Activated T-helper 1 cell treated with anti-CD3 and anti-CD28 coated beads, Interleukin-12 subunit alpha, Interleukin-12 subunit beta, Interleukin-2, Interleukin-4 antibody, amounts not matched to agents 30 ng/mL and 10 ng/mL and 1 ng/mL, durations not matched to agents 14 hours and 24 hours and 36 hours (primary cell): ENCODE measurements around the gene CARD8. TPM values are rescaled to one million over a fixed set of nuclear protein-coding genes. Genes with fewer than 3 reads are reported as not detected.
"Not testable (repeated sequence)": the region's sequence is repeated elsewhere in the genome, so short reads cannot be mapped to it uniquely, and the experiment has no call there.

Source experiments
- DNase-seq: peaks from one replicate; pipeline ENCODE4 v3.0.0; 2021; ENCODE audit warnings: low spot score
- H3K27ac Mint-ChIP-seq: one replicate; pipeline ENCODE4 v1.8.0; 2021; ENCODE audit warnings: mild to moderate bottlenecking, mixed read lengths
- H3K27me3 Mint-ChIP-seq: one replicate; pipeline ENCODE4 v1.8.0; 2022; ENCODE audit warnings: mild to moderate bottlenecking, moderate library complexity, mixed read lengths; ENCODE audit not compliant: insufficient read depth
- H3K36me3 Mint-ChIP-seq: one replicate; pipeline ENCODE4 v1.8.0; 2021; ENCODE audit warnings: low read depth, mixed read lengths
- H3K4me1 Mint-ChIP-seq: one replicate; pipeline ENCODE4 v1.8.0; 2021; ENCODE audit warnings: low read depth, mixed read lengths
- H3K4me3 Mint-ChIP-seq: one replicate; pipeline ENCODE4 v1.8.0; 2021; ENCODE audit warnings: mild to moderate bottlenecking, moderate library complexity, mixed read lengths
- H3K9me3 Mint-ChIP-seq: one replicate; pipeline ENCODE4 v1.8.0; 2021; ENCODE audit warnings: mixed read lengths
- intact Hi-C: fragments of 100-400 bp; cut with micrococcal nuclease; formaldehyde crosslinking; loops from one replicate; pipeline ENCODE4 v1.15.1; 2024
- total RNA-seq: library from RNA; stranded (reverse); gene quantifications from 2 replicates; pipeline ENCODE4 v1.2.3, GENCODE V29; 2022

CARD8 gene
- total RNA-seq, 1 donor from 2014 or later = 117 TPM

DNA sequence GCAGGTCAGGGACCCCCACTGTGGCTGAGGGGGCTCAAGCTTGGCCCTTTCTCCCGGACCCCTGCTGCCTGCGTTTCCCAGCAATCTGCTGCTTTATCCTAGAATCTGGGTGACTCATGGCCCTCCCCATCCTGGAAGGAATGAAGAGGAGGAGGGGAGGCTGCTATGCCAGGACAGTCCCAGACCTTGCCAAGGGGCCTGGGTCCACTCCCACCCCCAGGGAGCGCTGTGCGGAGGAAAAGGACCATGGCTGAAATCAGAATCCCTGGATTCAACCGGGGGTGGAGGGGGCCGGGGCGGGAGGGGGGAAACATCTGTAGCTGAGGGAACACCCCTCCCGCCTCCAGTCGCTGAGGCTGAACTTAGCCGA lies 34.7 kb upstream of the CARD8 start:
- no peak for DNase-seq
- H3K4me3 Mint-ChIP-seq = no peak overlapping the region
- H3K9me3 Mint-ChIP-seq = no peaks in the 10 kb centered on the region
- H3K36me3 Mint-ChIP-seq = no peaks in the 10 kb centered on the region
- intact Hi-C loops = no loop called here
- H3K4me1 Mint-ChIP-seq = peaks cover 7% of the 10 kb centered on the region
- H3K27ac Mint-ChIP-seq = no peak overlapping the region
- H3K27me3 Mint-ChIP-seq = peaks cover 12% of the 10 kb centered on the region

DNA sequence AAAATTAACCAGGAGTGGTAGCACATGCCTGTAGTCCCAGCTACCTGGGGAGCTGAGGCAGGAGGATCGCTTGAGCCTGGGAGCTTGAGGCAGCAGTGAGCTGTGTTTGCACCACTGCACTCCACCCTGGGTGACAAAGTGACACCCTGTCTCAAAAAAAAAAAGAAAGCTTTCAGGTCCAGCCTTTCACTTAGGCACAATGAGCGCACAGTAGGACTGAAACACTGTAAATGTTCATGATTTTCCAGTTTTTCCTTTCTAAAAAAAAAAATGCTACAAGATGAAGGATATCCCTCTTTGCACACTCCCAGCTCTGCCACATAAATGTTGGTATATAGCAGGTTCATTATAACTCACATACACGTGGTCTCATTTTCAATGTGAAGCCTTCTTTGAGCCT lies 32.0 kb upstream of the CARD8 start:
- Mint-ChIP-seq H3K36me3 (no peaks in the 10 kb centered on the region), H3K4me3 (no peak overlapping the region), H3K9me3 (no peaks in the 10 kb centered on the region), H3K27me3 (peaks cover 12% of the 10 kb centered on the region), H3K4me1 (peaks cover 7% of the 10 kb centered on the region), H3K27ac (no peak overlapping the region)
- no peak for DNase-seq
- intact Hi-C loops = no loop called here

DNA sequence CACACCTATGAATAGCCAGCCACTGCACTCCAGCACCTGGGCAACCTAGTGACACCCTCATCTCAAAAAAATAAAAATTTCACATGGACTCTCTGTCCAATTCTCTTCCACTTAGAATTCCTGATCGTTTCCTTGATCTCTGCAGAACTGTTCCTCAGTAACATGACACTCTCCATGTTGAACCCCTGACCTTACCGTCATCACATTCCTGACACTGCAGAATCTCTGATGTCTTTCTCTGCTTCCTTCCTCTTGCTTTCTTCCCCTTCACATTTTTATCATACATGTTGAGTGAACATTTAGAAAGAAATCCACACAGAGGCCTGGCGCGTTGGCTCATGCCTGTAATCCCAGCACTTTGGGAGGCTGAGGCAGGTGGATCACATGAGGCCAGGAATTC lies 29.2 kb upstream of the CARD8 start:
- intact Hi-C loops = no loop called here
- H3K36me3 Mint-ChIP-seq = no peaks in the 10 kb centered on the region
- H3K4me3 Mint-ChIP-seq = no peak overlapping the region

DNA sequence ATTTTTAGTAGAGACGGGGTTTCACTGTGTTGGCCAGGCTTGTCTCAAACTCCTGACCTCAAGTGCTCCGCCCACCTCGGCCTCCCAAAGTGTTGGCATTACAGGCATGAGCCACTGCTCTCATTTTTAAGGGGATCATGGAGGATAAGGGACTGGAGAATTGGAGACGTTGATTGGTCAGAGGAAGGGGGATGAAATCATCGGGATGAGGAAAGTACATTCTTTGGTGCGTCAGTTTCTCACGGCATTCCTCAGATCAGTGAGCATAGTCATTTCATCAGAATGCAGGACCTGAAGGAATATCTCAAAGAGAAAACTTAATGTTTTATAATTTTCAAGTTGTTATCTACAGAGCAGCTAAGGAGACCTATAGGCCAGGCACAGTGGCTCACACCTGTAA lies 28.2 kb upstream of the CARD8 start:
- no peak overlapping the region for H3K4me3 Mint-ChIP-seq
- H3K27ac Mint-ChIP-seq = no peak overlapping the region
- DNase-seq = no peak
- intact Hi-C loops = no loop called here
- H3K4me1 Mint-ChIP-seq = no peaks in the 10 kb centered on the region
- H3K36me3 Mint-ChIP-seq = no peaks in the 10 kb centered on the region
- H3K27me3 Mint-ChIP-seq = no peaks in the 10 kb centered on the region
- H3K9me3 Mint-ChIP-seq = no peaks in the 10 kb centered on the region

More for the DNA sequence above, 29.2 kb upstream of the CARD8 start:
- Mint-ChIP-seq H3K27ac (no peak overlapping the region), H3K27me3 (peaks cover 3% of the 10 kb centered on the region), H3K9me3 (no peaks in the 10 kb centered on the region), H3K4me1 (no peaks in the 10 kb centered on the region)
- DNase-seq = no peak

DNA sequence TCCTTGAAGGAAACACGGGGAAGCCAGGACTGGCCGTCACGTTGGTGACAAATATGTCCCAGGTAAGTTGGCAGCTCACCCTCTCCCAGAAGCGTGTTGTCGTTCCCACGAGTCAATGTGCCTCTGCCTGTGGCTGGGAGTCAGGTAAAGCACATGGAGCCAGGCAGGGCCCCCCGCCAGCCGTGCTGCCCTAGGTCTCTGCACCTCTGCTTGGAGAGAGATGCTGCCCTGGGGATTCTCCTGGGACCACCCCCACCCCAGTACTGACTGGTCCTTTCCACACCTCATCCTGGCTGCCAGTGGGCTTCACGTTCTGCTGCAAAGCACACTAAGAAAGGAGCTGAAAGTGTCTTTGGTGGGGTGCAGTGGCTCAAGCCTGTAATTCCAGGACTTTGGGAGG lies 24.0 kb upstream of the CARD8 start:
- H3K27me3 Mint-ChIP-seq = peaks cover 2% of the 10 kb centered on the region
- H3K4me1 Mint-ChIP-seq = no peaks in the 10 kb centered on the region
- H3K36me3 Mint-ChIP-seq = no peaks in the 10 kb centered on the region
- intact Hi-C loops = no loop called here
- no peak for DNase-seq
- no peaks in the 10 kb centered on the region for H3K9me3 Mint-ChIP-seq
- H3K27ac Mint-ChIP-seq = no peak overlapping the region
- H3K4me3 Mint-ChIP-seq = no peak overlapping the region

DNA sequence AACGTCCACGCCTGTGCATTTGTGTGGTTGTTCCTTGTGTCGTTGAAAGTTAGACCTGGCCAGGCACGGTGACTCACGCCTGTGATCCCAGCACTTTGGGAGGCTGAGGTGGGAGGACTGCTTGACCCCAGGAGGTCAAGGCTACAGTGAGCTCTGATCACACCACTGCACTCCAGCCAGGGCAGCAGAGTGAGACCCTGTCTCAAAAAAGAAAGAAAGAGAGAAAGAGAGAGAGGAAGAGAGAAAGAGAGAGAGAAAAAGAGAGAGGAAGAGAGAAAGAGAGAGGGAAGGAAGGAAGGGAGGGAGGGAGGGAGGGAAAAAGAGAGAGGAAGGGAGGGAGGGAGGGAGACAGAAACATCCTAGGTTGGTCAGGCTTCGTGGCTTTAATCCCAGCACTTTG lies 19.2 kb upstream of the CARD8 start:
- peaks cover 8% of the 10 kb centered on the region for H3K4me1 Mint-ChIP-seq
- H3K9me3 Mint-ChIP-seq = no peaks in the 10 kb centered on the region
- no peak for DNase-seq
- intact Hi-C loops = no loop called here
- no peaks in the 10 kb centered on the region for H3K36me3 Mint-ChIP-seq
- H3K27me3 Mint-ChIP-seq = peaks cover 16% of the 10 kb centered on the region
- no peak overlapping the region for H3K27ac Mint-ChIP-seq
- no peak overlapping the region for H3K4me3 Mint-ChIP-seq

DNA sequence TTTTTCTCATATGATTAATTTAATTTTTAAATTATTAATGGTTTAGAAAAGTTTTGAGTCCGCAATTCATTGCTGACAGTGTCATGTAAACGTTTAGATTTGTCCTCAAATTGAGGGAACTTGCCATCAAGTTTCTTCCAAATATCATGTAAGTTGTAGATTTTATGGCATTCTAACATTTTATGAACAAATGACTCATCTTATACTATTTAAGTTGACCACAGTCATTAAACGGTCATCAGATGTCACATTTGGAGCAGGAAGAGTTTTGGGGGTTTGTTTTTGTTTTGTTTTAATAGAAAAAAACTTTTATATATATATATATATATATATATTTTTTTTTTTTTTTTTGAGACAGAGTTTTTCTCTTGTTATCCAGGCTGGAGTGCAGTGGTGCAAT lies 18.5 kb upstream of the CARD8 start:
- peaks cover 8% of the 10 kb centered on the region for H3K4me1 Mint-ChIP-seq
- H3K27me3 Mint-ChIP-seq = peaks cover 21% of the 10 kb centered on the region
- no peaks in the 10 kb centered on the region for H3K36me3 Mint-ChIP-seq
- intact Hi-C loops = no loop called here
- no peak overlapping the region for H3K27ac Mint-ChIP-seq
- no peak overlapping the region for H3K4me3 Mint-ChIP-seq
- H3K9me3 Mint-ChIP-seq = no peaks in the 10 kb centered on the region
- no peak for DNase-seq

DNA sequence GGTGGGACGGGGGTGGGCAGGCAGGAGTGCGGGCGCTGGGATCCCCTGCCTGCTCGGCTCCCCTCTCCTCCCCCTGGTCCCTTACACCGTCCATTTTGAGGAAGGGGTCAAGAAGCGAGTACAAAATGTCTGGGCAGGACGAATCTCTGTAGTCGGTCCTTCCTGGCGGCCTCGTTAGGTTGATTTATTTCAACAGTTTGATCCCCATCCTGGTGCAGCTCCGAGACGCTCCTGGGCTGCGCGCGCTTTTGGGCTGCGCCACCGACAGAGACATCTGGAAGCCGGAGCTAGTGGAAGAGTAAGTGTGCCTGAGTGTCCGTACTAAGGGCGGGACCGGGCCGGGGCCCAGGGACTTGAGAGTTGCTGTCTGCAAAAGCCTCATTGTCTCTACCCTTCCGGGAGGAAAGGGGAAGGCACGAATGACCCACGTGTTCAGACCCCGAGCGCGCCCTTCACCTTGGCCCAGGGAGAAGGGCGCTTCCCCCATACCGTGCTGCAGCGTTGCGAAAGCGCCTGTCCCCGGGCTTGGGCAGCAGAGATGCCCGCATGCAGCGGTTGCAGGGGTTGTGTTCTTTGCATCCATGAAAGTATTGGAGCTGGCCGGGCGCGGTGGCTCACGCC lies 15.9 kb upstream of the CARD8 start:
- no peaks in the 10 kb centered on the region for H3K9me3 Mint-ChIP-seq
- H3K36me3 Mint-ChIP-seq = no peaks in the 10 kb centered on the region
- peak overlapping the region; percentile 23 for H3K27ac Mint-ChIP-seq
- intact Hi-C loops = loop anchor here (1.0 kb wide), 1 partner anchor 20 kb away; no protein-coding TSS in a partner anchor
- H3K27me3 Mint-ChIP-seq = peaks cover 21% of the 10 kb centered on the region
- peak overlapping the region; percentile 81 for H3K4me3 Mint-ChIP-seq
- peaks cover 13% of the 10 kb centered on the region for H3K4me1 Mint-ChIP-seq
- no peak for DNase-seq

DNA sequence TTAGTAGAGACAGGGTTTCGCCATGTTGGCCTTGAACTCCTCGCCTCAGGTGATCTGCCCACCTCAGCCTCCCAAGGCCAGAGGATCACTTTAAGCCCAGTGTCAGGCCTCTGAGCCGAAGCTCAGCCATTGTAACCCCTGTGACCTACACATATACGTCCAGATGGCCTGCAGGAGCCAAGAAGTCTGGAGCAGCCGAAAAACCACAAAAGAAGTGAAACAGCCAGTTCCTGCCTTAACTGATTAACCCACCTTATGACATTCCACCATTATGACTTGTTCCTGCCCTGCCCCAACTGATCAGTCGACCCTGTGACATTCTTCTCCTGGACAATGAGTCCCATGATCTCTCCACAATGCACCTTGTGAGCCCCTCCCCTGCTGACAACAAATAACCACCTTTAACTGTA lies 13.9 kb upstream of the CARD8 start:
- DNase-seq, H3K27ac Mint-ChIP-seq, H3K36me3 Mint-ChIP-seq, intact Hi-C loops, H3K9me3 Mint-ChIP-seq: not testable (repeated sequence)
- Mint-ChIP-seq H3K4me1 (peaks cover 13% of the 10 kb centered on the region), H3K27me3 (peaks cover 25% of the 10 kb centered on the region), H3K4me3 (peak overlapping the region; percentile 38)

DNA sequence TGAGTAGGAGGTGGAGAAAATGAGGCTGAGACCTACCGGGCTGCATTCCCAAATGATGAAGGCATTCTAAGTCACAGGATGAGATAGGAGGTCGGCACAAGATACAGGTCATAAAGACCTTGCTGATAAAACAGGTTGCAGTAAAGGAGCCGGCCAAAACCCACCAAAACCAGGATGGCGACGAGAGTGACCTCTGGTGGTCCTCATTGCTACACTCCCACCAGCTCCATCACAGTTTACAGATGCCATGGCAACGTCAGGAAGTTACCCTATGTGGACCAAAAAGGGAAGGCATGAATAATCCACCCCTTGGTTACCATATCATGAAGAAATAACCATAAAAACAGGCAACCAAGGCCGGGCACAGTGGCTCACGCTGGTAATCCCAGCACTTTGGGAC lies 9.6 kb upstream of the CARD8 start:
- intact Hi-C loops, H3K4me3 Mint-ChIP-seq, H3K9me3 Mint-ChIP-seq, H3K27ac Mint-ChIP-seq, DNase-seq, H3K36me3 Mint-ChIP-seq: not testable (repeated sequence)
- peaks cover 17% of the 10 kb centered on the region for H3K27me3 Mint-ChIP-seq
- peaks cover 13% of the 10 kb centered on the region for H3K4me1 Mint-ChIP-seq

DNA sequence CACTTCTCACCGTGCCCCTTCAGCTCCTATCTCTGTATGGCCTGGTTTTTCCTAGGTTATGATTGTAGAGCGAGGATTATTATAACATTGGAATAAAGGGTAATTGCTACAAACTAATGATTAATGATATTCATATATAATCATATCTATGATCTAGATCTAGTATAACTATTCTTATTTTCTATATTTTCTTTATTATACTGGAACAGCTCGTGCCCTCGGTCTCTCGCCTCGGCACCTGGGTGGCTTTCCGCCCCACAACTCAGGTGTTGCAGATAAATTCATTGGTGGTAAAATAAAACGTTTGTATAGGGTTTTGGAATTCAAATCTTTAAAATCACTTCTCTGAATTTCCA lies 4.6 kb upstream of the CARD8 start:
- H3K4me1 Mint-ChIP-seq = peaks cover 41% of the 10 kb centered on the region
- intact Hi-C loops = loop anchor here (1.0 to 2.0 kb wide), 5 partner anchors 12 to 154 kb away; partner anchors contain the start of genes LIG1 and ZSWIM9
- not testable (repeated sequence) for DNase-seq, H3K27me3 Mint-ChIP-seq, H3K36me3 Mint-ChIP-seq, H3K9me3 Mint-ChIP-seq
- peak overlapping the region; percentile 94 for H3K27ac Mint-ChIP-seq
- H3K4me3 Mint-ChIP-seq = peak overlapping the region; percentile 91

DNA sequence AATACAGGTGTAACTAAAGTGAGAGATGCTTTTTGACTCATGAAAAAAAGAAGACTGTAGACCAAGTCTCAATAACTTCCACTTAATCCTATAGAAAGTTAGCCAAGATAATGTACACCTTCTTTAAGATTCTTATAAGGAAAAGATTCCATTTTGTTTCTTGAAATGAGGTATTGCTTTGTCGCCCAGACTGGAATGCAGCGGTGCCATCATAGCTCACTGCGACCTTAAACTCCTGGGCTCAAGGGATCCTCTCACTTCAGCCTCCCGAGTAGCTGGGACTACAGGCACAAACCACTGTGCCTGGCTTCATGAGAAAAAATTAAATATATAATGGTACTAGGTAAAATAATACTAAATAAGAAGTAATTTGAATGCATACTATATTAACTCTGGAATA lies 3.3 kb upstream of the CARD8 start:
- peak overlapping the region; percentile 91 for H3K4me3 Mint-ChIP-seq
- intact Hi-C loops = loop anchor here (5.0 kb wide), 2 partner anchors 63 to 188 kb away; partner anchors contain the start of gene GRWD1
- H3K4me1 Mint-ChIP-seq = peaks cover 52% of the 10 kb centered on the region
- H3K36me3 Mint-ChIP-seq, H3K27me3 Mint-ChIP-seq, H3K9me3 Mint-ChIP-seq, DNase-seq: not testable (repeated sequence)
- H3K27ac Mint-ChIP-seq = peak overlapping the region; percentile 94

DNA sequence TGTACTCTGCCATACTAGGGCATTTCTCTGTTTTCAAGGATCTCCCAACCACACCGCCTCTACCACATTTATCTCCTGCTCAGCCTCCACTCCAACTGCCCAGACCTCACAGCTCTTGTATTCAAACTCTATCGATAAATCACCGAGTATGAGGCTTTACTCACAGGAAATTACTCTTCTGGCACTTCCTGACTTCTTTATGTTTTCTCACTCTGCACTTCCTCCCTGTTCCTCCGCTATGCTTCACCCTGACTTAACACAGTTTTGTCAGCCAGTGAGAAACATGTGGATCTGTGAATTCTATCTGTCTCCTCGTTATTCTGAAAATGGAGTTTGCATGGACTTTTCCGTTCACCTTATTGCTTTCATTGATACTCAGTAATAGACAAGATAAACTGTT lies 2.6 kb upstream of the CARD8 start:
- peaks cover 4% of the 10 kb centered on the region for H3K27me3 Mint-ChIP-seq
- no peak for DNase-seq
- intact Hi-C loops = loop anchor here (5.0 kb wide), 2 partner anchors 64 to 189 kb away; partner anchors contain the start of gene GRWD1
- H3K36me3 Mint-ChIP-seq = peaks cover 12% of the 10 kb centered on the region
- no peaks in the 10 kb centered on the region for H3K9me3 Mint-ChIP-seq
- peak overlapping the region; percentile 82 for H3K4me3 Mint-ChIP-seq
- H3K4me1 Mint-ChIP-seq = peaks cover 59% of the 10 kb centered on the region
- peak overlapping the region; percentile 94 for H3K27ac Mint-ChIP-seq

DNA sequence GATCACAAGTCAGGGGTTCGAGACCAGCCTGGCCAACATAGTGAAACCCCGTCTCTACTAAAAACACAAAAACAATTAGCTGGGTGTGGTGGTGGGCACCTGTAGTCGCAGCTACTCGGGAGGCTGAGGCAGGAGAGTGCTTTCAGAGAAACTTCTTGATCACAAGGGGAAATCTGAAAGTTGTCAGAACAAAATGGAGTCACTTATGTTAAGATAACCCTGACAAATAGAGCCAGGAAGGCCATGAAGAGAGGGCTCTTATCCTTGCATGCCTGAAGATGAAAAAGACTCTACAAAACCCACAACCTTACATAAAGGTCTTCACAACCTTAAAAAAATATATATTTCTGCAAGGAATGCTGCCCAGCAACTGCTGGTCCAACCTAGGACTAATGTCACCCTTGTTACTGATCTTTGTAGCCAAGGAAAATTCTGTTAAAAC lies 1.2 kb downstream of the CARD8 start:
- H3K27ac Mint-ChIP-seq = peak overlapping the region; percentile 70
- H3K27me3 Mint-ChIP-seq = no peaks in the 10 kb centered on the region
- H3K36me3 Mint-ChIP-seq = peaks cover 22% of the 10 kb centered on the region
- no peaks in the 10 kb centered on the region for H3K9me3 Mint-ChIP-seq
- DNase-seq = no peak
- H3K4me3 Mint-ChIP-seq = peak overlapping the region; percentile 96
- H3K4me1 Mint-ChIP-seq = peaks cover 81% of the 10 kb centered on the region
- intact Hi-C loops = no loop called here
